ENCODE results near the gene TMEM109.

Gene TMEM109

DNA sequence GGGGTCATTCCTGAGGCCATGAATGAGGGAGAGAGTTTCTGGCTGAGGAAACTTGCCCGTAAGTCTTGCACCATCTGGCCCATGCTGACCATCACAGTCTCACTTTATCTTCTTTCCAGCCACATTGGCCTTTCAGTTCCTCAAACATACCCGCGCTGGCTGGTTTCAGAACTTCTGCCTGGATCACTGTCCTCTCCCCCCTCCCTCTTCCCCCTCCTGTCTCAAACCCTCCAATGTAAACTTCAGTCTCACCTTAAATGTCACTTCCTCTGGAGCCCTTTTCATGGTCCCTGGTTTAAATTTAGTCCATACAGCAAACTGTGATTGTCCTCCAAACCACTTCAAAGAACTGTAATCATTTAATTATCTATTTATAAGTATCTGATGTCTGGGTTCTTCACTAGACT, 3.7 kb upstream of the TMEM109 start:
- DNase-seq (ENCODE audit: low read depth in 3 of 3): no peak

DNA sequence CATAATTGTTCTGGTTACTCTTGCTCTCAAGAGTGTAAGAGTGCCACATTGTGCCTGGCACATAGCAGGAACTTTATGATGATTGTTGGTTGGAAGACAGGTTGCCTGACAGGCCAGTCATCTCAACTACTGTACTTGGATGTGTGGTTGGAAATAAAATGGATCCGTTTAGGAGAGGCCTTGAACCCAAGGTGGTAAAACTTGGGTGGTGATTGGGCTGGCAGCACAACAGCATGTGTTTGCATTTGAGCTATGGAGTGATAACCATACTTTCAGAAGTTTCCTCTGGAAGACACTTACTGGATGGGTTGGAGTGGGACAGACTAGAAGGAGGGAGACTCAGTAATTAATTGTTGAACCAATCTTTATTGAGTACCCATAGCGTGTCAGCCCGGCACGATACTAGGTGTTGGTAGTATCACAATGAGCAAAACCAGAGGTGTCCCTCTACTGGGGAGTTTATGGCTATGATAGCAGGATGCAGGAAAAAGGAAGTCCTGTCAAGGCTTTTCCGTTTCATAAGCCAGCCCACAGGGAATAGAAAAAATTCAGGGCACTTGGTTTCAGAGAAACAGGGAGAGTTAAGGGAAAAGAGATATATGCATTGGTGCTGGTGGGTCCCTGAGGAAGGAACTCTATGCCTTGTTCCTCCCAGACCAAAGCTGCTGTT, 3.1 kb upstream of the TMEM109 start:
- no peak for DNase-seq (ENCODE audit: low read depth in 3 of 3)

DNA sequence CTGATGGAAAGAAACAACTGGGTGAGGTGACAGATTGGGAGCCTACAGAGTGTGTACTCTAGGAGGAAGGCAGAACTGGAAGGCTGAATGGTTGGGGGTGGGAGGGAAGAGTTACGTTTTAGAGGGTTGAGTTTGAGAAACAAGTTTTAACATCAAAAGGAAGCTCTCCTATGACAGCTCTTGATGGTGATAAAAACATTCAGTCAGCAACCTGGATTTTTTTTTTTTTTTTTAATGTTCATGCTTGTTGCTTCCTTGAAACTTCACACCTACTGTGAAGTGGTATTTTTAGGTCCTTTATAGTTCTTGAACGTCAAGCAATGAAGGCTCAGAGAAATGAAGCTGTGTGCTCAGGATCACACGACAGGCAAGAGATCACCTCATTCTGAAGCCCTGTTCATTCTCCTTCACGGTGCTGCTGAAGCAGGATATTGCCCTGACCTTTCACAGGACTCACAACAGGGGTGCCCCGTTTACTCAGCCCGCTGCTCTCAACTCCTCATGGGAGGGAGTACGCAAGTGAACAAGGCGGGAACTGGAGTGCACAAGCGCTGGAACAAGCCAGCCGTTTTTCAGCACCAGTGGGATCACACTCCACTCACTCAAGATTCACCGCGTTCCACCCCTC, 1.6 kb upstream of the TMEM109 start:
- no peak for DNase-seq (ENCODE audit: low read depth in 3 of 3)

DNA sequence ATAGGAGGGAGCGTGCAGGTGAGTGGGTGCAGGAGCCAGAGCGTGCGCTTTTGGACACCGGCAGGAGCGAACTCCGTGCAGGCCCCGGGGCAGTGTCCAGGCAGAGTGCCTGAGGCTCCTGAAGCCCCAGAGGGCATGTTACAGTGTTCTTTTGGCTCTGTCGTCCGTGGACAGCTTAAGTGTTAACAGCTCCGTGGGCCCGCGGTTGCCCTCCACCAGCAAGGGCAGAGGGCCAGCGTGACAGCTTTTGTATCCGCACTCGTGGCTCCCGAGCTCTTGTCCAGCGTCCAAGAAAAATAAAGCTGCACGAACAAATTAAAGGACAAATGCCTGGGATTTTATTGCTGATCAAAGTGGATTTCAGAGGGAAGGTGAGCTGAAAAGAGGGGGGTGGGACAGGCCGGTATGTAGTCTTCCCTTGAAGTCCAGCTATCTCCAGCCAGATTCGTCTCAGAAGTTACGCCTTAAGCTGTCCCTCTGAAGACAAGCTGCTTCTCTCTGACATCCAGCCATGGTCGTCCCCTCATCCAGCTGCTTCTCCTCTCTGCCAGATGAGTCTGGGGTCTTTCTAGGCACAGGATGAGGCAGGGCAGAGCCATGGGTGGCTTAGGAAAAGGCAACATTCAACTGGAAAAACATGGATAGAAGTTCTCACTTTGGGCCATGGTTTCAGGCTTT, 968 bp upstream of the TMEM109 start:
- DNase-seq (ENCODE audit: low read depth in 3 of 3): no peak

DNA sequence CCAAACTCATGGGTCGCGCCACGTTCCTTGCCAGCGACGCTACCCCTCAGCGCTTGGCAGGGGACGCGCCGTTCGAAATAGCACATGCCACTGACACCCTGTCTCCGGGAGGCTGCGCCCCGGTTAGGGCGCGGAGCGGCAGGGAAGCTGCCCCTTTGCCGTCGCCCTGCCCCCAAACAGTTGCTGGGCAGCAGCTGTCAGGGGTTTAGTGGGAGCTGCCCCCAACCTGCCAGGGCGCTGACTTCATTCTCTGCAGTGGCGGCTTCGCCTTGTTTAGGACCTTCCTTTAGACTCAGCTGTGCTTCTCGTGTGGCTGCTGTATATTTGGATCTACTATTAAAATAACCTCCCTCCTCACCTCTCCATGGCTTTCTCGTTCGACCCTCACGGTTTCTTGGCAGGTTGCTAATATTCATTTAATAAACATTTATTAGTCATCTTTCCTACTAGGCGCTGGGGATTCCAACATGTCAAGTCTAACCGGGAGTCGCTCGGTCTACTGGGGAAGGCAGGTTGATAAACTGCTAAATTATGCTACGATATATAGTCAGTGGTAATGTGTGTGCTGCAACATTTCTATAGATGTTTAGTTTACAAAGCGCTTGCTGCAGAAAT, 782 bp downstream of the TMEM109 start:
- DNase-seq (ENCODE audit: low read depth in 3 of 3): no peak

DNA sequence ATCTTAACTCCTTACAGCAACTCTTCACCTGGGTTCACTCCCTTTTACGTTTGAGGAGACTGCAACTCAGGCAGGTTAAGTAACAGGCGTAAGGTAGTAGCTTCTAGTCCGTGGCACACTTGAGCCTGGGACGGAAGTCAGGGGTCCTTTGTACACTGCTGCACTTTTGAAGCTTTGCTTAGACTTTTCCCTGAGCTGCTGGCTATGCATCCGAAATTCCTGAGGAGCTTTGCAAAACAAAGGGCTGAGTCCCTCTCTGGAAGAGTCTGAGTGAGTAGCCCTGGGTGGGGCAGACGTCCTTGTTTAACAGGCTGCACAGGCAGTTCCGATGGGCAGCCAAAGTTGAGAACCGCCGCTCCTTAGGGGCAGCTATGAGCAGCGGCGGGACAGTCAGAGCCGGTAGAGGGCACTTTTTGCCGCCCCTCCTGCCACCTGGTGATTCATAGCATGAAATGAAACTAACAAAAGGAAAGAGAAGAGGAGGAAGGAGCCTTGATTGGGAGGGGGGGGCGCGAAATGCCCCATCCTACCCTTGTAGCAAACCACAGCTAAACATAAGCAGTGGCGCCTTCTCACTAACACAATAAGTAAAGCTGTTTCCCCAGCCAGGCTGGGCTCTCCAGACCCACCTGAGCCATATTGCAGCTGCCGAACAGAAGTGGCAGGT, 1.4 kb downstream of the TMEM109 start:
- DNase-seq (ENCODE audit: low read depth in 3 of 3): peak in 2 of 3 donors; percentile 42 to 63

DNA sequence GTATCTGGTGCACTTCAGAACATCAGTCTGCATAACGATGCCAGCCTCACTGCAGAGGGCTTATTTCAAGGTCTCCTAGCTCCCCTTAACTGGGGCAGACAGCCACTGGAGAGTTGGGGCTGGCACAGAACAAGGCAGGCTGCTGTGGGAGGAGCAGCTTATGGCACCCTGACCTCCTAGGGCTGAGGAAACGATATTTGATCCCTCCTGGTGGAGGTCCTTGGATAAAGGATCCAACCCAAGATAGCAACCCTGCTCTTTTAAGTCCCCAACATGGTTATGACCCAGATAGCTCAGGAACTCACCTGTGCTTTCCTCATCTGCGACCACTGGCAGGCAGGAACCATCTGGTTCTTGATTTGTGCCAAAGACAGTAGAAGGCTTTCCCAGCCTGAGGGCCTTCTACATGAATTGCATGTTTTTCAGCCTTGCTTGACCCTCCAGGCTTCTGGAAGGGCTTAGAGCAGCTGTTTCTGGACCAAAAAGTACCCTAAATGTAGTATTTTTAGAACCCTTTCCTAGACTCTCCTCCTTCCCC, 2.8 kb downstream of the TMEM109 start:
- no peak for DNase-seq (ENCODE audit: low read depth in 3 of 3)

DNA sequence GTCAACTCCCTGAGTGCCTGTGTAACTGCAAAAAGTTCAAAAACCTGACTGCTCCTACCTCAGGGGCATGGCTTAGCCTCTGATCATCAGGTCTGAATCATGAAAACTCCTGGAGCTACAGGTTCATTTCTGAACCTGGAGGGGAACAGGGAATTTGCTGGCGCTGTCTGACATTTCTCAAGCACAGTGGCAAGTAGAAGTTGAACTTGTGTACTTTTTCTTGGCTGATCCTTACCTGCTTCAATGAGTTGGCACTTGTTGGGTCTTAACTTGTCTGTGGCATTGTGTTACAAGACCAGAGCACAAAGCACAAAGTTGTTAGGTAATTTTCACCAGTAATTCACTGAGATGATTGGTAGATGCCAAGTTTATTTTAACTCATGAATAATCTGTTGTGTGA, 3.3 kb downstream of the TMEM109 start:
- no peak for DNase-seq (ENCODE audit: low read depth in 3 of 3)

DNA sequence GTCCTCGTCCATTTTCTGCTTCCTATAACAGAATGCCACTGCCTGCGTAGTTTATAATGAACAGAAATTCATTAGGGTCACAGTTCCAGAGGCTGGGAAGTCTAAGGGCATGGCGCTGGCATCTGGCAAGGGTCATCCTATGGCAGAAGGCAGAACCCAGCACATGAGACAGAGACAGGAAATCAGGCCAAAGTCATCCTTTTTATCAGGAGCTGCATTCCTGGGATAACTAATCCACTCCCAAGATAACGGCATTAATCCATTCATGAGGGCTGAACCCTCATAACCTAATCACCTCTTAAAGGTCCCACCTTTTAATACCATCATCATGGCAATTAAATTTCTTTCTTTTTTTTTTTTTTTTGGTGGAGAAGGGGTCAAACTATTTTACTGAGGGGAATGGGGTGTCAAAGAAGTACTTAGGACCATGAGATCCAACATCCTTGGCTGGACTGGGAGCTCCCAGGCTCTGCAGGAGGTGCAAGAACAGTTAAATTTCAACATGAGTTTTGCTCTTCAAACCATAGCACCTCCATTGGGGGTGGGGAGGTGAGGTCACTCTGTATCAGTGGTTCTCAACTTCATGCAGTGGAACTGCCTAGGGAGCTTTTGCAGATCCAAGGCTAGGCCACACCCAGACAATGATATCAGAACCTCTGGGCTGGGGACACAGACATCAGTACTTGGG, 4.4 kb downstream of the TMEM109 start:
- DNase-seq (ENCODE audit: low read depth in 3 of 3): no peak

DNA sequence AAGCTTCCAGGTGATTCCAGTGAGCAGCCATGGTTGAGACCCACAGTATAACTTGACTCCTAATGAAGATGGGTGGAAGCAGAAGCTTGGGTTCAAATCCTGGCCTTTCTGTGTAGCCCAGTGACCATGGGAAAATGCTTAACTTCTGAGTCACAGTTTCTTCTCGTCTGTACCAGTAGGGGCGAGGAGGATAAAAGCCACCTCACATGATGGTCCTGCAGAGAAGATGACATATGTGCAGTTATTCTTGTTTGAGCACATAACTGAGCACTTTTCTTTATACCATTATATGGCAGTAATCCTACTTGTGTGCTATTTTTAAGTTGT, 4.9 kb downstream of the TMEM109 start:
- DNase-seq (ENCODE audit: low read depth in 3 of 3): no peak

DNA sequence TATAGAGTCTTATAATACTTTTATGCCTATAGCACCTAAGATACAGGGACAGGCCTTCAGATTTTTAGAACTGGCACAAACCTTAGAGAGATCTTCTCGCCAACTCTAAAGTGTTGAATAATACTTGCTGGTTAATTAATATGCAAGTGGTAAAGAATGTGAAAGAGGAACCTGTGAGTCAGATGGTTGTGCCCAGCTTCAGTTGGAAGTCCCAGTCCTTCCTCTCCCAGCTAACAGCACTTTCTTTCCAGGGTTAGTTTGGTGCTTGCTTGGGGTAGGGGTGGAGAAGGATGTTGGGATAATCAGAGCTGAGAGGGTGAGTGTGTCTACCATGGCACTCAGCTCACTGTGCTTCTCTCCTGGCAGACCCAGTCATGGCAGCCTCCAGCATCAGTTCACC, 5.4 kb downstream of the TMEM109 start:
- no peak for DNase-seq (ENCODE audit: low read depth in 3 of 3)

DNA sequence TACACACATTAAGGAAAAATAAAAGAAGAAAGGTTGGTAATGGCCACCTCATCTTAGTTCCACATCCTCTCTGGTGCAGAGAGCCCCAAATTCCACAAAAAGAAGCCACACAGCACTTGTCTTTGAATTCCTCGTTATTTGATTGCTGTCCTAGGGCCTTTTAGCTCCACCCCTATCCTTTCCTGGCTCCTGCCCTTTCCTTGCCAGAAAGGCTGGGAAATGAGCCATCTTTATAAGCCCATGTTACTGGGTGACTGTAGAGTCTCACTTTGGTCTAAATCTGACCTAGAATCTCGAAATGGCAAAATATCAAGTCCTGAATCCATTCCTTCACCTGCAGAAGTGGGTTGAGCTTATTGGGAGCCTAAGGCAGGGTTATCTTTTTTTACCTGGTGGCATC, 6.0 kb downstream of the TMEM109 start:
- no peak for DNase-seq (ENCODE audit: low read depth in 3 of 3)

DNA sequence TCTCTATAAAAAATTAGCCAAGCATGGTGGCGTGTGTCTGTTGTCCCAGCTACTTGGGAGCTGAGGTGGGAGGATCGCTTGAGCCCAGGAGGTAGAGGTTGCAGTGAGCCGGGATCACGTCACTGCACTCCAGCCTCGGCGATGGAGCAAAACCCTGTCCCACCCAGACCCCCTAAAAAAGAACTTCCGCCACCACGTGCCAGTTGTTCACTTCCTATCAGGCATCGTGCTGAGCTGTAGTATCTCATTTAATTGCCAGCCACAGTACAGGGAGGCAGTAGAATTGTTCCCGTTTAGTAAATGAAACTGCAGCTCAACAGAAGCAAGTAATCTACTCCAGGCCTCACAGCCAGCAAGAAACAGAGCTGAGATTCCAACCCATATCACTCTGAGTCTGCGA, 7.3 kb downstream of the TMEM109 start:
- DNase-seq (ENCODE audit: low read depth in 3 of 3): no peak

DNA sequence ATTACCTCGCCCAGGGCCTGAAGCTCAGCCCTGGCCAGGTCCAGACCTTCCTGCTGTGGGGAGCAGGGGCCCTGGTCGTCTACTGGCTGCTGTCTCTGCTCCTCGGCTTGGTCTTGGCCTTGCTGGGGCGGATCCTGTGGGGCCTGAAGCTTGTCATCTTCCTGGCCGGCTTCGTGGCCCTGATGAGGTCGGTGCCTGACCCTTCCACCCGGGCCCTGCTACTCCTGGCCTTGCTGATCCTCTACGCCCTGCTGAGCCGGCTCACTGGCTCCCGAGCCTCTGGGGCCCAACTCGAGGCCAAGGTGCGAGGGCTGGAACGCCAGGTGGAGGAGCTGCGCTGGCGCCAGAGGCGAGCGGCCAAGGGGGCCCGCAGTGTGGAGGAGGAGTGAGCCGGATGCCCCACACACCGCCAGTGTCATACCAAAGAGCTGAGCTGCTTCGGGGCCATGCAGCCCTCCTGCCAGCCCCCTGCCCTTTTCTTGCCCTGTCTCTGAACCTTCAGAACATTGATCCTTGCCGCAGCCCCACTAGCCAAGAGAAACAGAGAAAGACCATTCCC, 7.9 kb downstream of the TMEM109 start:
- DNase-seq (ENCODE audit: low read depth in 3 of 3): no peak

DNA sequence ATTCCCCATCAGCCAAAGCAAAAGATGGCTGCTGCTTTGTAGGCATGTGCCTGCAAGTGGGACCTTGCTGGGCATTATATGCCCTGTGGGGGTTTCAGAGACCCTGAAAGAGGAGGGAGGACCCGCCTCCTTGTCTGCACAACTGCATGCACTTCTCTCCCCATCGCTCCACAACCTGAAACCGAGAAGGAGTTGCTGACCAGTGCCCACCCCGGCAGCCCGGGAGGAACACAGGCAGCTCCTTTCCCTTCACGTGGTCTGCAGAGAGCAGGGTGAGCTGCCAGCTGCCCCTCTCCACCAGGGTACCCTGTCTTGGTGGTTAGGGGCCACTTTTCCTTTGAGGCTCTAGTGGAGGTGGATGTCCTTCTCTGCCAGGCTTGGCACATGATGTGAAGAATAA, 8.9 kb downstream of the TMEM109 start:
- DNase-seq (ENCODE audit: low read depth in 3 of 3): no peak

DNA sequence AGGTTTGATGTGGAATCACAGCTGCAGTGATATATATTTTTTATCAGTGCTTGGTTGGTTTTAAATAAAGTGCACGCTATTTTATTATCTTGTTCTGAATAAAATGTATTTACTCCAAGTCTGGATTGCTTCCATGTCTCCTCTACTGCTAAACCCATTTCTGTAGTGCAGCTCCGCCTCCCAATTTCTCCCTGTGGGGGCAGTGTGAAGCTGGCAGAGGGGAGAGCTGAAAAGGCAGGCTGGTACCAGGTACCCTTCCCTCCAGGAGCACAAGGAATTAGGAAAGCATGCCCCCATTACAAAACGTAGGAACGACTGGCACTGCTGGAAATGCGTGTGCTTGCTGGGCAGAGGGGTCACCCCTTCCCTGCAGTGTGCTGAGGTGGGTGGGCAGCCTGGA, 9.4 kb downstream of the TMEM109 start:
- no peak for DNase-seq (ENCODE audit: low read depth in 3 of 3)

DNA sequence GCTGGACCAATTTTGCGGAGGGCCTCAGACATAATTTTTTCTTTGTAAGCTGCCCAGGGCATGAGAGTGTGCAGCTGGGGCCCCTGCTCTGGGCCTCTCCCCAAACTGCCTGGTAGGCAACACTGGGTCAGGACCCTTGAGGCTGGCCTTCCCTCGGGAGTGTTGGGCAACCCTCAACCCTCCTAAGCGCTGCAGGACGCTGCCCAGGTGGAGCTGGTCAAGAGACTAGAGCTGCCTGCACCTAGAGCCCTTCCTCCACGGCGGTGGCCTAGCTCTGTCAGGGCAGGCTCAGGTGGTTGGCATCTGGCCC, 9.8 kb downstream of the TMEM109 start:
- DNase-seq (ENCODE audit: low read depth in 3 of 3): no peak

DNA sequence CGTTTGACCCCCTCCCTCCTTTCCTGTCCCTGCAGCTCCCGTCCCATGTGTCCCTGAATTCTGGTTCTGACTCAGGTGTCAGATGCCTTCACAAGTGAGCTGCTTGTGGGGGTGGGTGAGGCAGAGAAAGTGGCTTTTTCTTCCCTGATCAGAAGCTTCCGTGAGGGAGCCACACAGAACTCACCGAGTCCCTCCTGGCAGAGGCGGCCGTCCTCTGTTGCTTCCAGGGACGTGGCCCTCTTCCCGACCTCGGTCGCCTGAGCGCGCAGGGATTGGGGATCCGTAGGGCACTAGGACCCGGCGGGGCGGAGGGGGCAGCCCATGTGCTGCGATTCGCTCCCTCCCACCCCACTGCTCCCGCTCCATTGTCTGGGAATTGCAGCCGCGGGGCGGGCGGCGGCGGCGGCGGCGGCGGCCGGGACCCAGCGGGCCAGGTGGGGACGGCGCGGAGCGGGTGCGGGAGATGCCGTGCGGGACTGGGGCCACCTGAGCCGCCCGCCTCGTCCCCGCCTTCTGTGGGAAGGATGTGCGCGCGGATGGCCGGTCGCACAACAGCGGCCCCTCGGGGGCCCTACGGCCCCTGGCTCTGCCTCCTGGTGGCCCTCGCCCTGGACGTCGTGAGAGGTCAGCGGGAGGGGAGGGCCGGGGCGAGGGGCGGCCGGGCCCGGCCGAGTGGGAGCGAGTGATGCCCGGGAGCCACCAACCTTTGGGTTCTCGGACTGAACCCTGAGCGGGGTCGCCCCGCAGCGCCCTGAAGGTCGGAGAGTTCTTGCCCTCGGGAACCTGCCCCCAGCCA, 10.3 kb downstream of the TMEM109 start, which contains the start of gene TMEM132A:
TSS of gene TMEM132A (plus strand) at position 351 of the 796 bp plus-strand sequence. CDS start at position 525, 174 bp downstream.
- no peak for DNase-seq (ENCODE audit: low read depth in 3 of 3)

DNA sequence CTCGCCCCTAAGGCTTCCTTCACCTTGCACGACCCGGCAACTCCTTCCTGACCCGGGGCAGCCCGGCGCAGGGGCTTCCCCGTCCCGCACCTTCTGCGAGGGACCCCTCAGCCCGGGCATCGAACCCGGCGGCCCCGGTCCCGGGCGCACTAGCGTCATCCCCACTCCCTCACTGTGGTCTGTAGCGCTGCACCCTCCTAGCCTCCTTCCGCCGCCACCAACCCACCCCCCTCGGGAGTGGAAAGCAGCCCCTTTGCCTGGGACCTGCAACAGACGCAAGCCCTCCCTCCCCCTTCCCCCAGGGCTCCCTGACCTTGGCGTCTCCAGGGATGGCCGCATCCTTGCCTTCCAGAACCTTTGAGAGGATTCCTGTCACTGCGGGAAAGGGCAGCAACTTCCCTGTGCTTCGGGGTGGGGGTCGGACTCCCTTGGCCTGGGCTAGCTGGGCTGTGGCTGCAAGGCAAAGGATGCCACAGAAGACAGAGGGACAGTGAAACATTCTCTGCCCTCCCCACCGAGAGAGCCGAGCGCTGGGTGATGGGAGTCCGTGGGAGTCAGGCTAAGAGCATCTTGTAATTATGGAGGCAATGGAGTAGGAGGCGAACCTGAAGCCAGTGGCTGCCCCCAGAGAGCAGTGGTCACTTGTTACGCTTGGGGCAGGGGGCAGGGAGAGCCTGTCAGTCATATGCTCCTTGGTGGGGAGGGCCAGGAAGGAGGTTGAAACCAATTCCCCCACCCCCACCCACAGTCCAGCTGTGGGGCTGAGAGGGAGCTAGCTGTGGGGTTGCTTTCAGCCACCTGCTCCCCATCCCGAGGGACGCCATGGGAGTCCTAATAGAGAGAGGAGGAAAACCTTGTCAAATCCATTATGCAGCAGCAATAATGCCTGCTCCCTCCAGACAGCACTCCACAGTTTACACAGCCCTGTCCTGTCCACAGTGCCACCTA, 11.2 kb downstream of the TMEM109 start:
- no peak for DNase-seq (ENCODE audit: low read depth in 3 of 3)
